ENCODE measurements around the gene RALGPS1.

DNA sequence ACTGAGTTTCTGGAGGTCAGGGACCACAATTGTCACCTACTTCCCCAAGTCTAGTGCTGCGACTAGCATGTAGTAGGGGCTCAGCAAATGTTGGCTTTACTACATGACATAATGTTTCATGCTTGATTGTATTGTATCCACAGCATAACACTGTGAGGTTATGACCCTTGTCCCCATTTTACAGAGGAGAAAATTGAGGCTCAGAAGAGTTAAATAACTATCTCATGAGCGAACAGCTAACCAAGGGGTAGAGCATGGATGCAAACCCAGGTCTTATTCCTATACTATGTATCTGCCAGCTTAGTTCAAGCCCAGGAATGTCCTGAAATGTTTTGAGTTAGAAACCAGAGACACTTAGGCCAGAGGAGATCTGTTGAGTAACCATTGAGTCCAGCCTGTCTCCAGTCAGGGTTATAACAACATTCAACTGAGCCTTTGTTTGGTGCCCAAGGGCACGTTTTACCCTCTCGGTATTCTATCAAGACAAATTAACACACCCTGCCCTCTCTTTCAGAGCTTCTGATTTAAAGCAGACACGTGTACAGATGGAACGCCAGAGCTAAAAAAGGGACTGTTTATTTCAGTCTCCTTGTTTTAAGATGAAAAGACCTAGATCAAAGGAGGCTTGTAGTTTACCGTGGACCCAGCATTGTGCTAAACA lies 191.4 kb downstream of the RALGPS1 start:
- no peak for TF ChIP-seq POLR2A (IDR thresholded peaks at IDR 0.05)
- TF ChIP-seq, protein P1, sequence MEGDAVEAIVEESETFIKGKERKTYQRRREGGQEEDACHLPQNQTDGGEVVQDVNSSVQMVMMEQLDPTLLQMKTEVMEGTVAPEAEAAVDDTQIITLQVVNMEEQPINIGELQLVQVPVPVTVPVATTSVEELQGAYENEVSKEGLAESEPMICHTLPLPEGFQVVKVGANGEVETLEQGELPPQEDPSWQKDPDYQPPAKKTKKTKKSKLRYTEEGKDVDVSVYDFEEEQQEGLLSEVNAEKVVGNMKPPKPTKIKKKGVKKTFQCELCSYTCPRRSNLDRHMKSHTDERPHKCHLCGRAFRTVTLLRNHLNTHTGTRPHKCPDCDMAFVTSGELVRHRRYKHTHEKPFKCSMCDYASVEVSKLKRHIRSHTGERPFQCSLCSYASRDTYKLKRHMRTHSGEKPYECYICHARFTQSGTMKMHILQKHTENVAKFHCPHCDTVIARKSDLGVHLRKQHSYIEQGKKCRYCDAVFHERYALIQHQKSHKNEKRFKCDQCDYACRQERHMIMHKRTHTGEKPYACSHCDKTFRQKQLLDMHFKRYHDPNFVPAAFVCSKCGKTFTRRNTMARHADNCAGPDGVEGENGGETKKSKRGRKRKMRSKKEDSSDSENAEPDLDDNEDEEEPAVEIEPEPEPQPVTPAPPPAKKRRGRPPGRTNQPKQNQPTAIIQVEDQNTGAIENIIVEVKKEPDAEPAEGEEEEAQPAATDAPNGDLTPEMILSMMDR (IDR thresholded peaks at IDR 0.05): no peak
